ENCODE data around the gene MRPL10. TPM values are rescaled to one million over a fixed set of nuclear protein-coding genes. Genes with fewer than 3 reads are reported as not detected.

The MRPL10 gene
- total RNA-seq, 1 experiment from 2014 or later: 112 TPM

DNA sequence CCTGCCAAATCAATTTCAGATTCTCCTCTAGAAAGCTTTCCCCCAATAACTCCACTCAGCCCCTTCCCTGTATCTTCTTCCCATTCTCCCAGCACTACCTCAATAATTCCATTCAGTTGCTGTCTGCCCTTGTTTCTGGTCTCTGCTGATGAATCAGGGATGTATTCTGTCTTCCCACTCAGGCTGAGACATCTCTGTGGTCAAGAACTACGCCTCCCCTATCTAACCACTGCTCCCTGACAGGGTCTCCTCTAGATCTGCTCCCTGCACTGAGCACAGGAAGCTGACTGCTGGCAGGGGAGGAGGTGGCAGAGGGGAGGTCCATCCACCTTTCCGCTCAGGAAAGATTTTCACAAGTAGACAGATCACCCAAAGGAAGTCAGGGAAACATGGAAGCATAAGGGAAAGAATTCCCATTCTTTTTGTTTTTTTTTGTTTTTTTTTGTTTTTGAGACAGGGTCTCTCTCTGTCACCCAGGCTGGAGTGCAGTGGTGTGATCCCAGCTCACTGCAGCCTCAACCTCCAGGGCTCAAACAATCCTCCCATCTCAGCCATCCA is 47.8 kb upstream of the MRPL10 start:
- Histone ChIP-seq H3K36me3 (ENCODE audit: control insufficient read depth in 1 of 2, insufficient read depth in 2 of 2, low read length in 2 of 2) (no peaks in the 10 kb centered on the region), H3K79me2 (ENCODE audit: insufficient read depth, low read length) (no peaks in the 10 kb centered on the region), H3K4me1 (ENCODE audit: control insufficient read depth in 1 of 2, insufficient read depth in 2 of 2, low read length in 2 of 2) (peaks cover 2 to 34% of the 10 kb centered on the region in 2 experiments), H3K9me3 (ENCODE audit: control insufficient read depth in 1 of 2, insufficient read depth in 1 of 2, low read depth in 1 of 2, low read length in 2 of 2) (no peaks in the 10 kb centered on the region), H3K4me2 (ENCODE audit: low read length) (peak overlapping the region; percentile 65), H3K27me3 (ENCODE audit: insufficient read depth, low read length) (no peaks in the 10 kb centered on the region), H2AFZ (ENCODE audit: low read depth, low read length, poor library complexity, severe bottlenecking) (no peak overlapping the region), H3K4me3 (replicated peaks in 1 of 2; ENCODE audit: low read depth in 1 of 2, low read length in 2 of 2) (no peak overlapping the region), H3K9me2 (ENCODE audit: insufficient read depth) (no peaks in the 10 kb centered on the region), H3K27ac (ENCODE audit: low read depth, low read length) (no peak overlapping the region), H4K20me1 (ENCODE audit: insufficient read depth) (no peaks in the 10 kb centered on the region), H3K9ac (ENCODE audit: low read length) (peak overlapping the region; percentile 8; the same call in 1 of the 2 replicates)
- ChIA-PET POLR2A (no interaction called here), RAD21 (ENCODE audit: low non-redundant PET in 1 of 2, low total read pairs in 2 of 2, uncharacterized antibody in 2 of 2, unreplicated experiment in 2 of 2) (no interaction called here), CTCF (interaction anchor here (0.9 to 2.9 kb wide), 5 partner anchors 11 to 139 kb away, joined by 3 to 12 read pairs (median 7); partner anchors contain the start of gene SCRN2)
- BruUV-seq (replicated peaks): no TSS peak
- no peak for TF ChIP-seq RAD21 (IDR thresholded peaks at IDR 0.05; ENCODE audit: low read depth)
- TF ChIP-seq SIN3A (IDR thresholded peaks at IDR 0.05; ENCODE audit: low read depth): no peak
- TF ChIP-seq MAX (IDR thresholded peaks at IDR 0.05): no peak
- DNase-seq (ENCODE audit: low read depth, low spot score) (no peak), ATAC-seq (no peak)
- intact Hi-C loops (cut with micrococcal nuclease): no loop called here

DNA sequence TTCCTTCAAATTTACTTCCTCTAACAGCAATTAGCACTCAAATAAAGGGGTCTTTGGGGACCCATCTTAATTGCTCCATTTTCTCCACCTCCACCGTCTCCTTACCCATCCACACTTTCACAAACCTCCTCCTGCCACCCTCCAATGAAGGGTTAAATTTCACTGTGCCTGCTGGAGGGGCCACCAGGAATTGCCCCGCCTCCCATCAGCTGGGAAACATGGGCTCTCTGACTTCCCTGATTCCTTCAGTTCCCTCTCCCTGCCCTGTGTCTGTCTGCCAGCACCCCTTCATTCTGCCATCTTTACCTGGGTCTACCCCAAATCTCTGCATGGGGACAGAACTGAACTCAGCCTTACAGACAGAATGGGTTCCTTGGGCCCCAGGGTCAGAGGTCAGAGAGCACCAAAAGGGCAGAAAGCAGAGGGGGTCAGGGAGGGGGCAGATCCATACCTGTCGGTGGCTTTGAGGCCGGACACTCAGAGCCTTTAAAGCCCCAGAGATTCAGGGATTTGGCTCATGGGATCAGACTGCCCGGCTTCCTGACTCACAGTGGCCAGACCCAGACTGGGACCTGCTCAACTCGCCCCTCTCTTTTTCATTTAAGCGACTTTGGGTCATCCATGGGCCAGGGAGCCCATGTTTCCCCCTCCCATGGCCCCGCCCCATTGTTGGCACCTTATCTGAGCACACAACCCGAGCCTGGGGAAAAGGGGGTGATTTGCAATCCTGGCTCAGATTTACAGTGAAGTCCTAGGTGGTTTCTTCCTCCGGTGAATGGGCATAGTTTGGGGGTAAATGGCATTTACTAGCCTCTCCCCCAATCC is 47.1 kb upstream of the MRPL10 start:
- Histone ChIP-seq H3K4me3 (replicated peaks in 1 of 2; ENCODE audit: low read depth in 1 of 2, low read length in 2 of 2) (peak overlapping the region in 1 of 2 experiments; percentile 23; a peak in 1 of 4 replicates), H3K9me2 (ENCODE audit: insufficient read depth) (no peaks in the 10 kb centered on the region), H3K36me3 (ENCODE audit: control insufficient read depth in 1 of 2, insufficient read depth in 2 of 2, low read length in 2 of 2) (no peaks in the 10 kb centered on the region), H2AFZ (ENCODE audit: low read depth, low read length, poor library complexity, severe bottlenecking) (peak overlapping the region; percentile 32), H3K9me3 (ENCODE audit: control insufficient read depth in 1 of 2, insufficient read depth in 1 of 2, low read depth in 1 of 2, low read length in 2 of 2) (no peaks in the 10 kb centered on the region), H3K4me1 (ENCODE audit: control insufficient read depth in 1 of 2, insufficient read depth in 2 of 2, low read length in 2 of 2) (peaks cover 2 to 34% of the 10 kb centered on the region in 2 experiments), H4K20me1 (ENCODE audit: insufficient read depth) (no peaks in the 10 kb centered on the region), H3K27me3 (ENCODE audit: insufficient read depth, low read length) (no peaks in the 10 kb centered on the region), H3K9ac (ENCODE audit: low read length) (peak overlapping the region; percentile 8; the same call in 1 of the 2 replicates), H3K27ac (ENCODE audit: low read depth, low read length) (no peak overlapping the region), H3K79me2 (ENCODE audit: insufficient read depth, low read length) (no peaks in the 10 kb centered on the region), H3K4me2 (ENCODE audit: low read length) (peak overlapping the region; percentile 65)
- POLR2A ChIA-PET: no interaction called here
- intact Hi-C loops (cut with micrococcal nuclease): no loop called here
- CTCF ChIA-PET: interaction anchor here (1.6 kb wide), 1 partner anchor 35 kb away, joined by 7 read pairs; no protein-coding TSS in a partner anchor
- TF ChIP-seq EZH2phosphoT487 (IDR thresholded peaks at IDR 0.05; ENCODE audit: borderline replicate concordance) (no peak), EGR1 (IDR thresholded peaks at IDR 0.05; ENCODE audit: low read depth) (no peak)
- TF ChIP-seq, protein P1, sequence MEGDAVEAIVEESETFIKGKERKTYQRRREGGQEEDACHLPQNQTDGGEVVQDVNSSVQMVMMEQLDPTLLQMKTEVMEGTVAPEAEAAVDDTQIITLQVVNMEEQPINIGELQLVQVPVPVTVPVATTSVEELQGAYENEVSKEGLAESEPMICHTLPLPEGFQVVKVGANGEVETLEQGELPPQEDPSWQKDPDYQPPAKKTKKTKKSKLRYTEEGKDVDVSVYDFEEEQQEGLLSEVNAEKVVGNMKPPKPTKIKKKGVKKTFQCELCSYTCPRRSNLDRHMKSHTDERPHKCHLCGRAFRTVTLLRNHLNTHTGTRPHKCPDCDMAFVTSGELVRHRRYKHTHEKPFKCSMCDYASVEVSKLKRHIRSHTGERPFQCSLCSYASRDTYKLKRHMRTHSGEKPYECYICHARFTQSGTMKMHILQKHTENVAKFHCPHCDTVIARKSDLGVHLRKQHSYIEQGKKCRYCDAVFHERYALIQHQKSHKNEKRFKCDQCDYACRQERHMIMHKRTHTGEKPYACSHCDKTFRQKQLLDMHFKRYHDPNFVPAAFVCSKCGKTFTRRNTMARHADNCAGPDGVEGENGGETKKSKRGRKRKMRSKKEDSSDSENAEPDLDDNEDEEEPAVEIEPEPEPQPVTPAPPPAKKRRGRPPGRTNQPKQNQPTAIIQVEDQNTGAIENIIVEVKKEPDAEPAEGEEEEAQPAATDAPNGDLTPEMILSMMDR (IDR thresholded peaks at IDR 0.05 in 2 of 3, conservative IDR thresholded peaks at IDR 0.05 in 1 of 3; ENCODE audit: borderline replicate concordance in 1 of 3, insufficient read depth in 1 of 3, low read depth in 2 of 3, low read length in 2 of 3): no peak
- TF ChIP-seq, protein P2, sequence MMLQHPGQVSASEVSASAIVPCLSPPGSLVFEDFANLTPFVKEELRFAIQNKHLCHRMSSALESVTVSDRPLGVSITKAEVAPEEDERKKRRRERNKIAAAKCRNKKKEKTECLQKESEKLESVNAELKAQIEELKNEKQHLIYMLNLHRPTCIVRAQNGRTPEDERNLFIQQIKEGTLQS (IDR thresholded peaks at IDR 0.05): no peak
- peak; percentile 64 for ATAC-seq
- RAD21 ChIA-PET (ENCODE audit: low non-redundant PET in 1 of 2, low total read pairs in 2 of 2, uncharacterized antibody in 2 of 2, unreplicated experiment in 2 of 2): no interaction called here
- no TSS peak for BruUV-seq (replicated peaks)
- DNase-seq (ENCODE audit: low read depth, low spot score): no peak

Measured in HCT116 (cell line).